GM23338 (cell line): ENCODE results near the gene INTS13. TPM values are rescaled to one million over a fixed set of nuclear protein-coding genes. Genes with fewer than 3 reads are reported as not detected.
A peak's percentile ranks its signal among the peaks of the same experiment; 100 is the strongest.

Source experiments
- ATAC-seq: fragments of 200-7000 bp; cut with Tn5 transposase; 3 replicates; pipeline ENCODE4 v1.9.1; 2020
- DNase-seq: peaks from one replicate; pipeline ENCODE4 v3.0.0-alpha.2; 2015; ENCODE audit warnings: low spot score
- H2AFZ ChIP-seq: fragments of 200-600 bp; sonication (generic); 2 replicates; pipeline ENCODE4 v1.8.0; 2016; ENCODE audit warnings: antibody characterized with exemption, mild to moderate bottlenecking, moderate library complexity
- H3F3A ChIP-seq: fragments of 200-600 bp; sonication (generic); replicated peaks from 2 replicates; pipeline ENCODE4 v1.8.0; 2017; ENCODE audit warnings: antibody characterized with exemption, mixed run types, low read depth
- H3K27ac ChIP-seq: fragments of 200-600 bp; sonication (generic); 2 replicates; pipeline ENCODE4 v1.6.1; 2016; ENCODE audit warnings: low read depth
- H3K27me3 ChIP-seq: fragments of 200-600 bp; sonication (generic); 2 replicates; pipeline ENCODE4 v1.8.0; 2016; ENCODE audit warnings: mild to moderate bottlenecking, mixed run types, moderate library complexity; ENCODE audit not compliant: insufficient read depth
- H3K36me3 ChIP-seq: fragments of 200-600 bp; sonication (generic); 2 replicates; pipeline ENCODE4 v1.8.0; 2016; ENCODE audit warnings: mild to moderate bottlenecking; ENCODE audit not compliant: insufficient read depth
- H3K4me1 ChIP-seq: fragments of 200-600 bp; sonication (generic); 2 replicates; pipeline ENCODE4 v1.8.0; 2016; ENCODE audit warnings: mild to moderate bottlenecking, moderate library complexity; ENCODE audit not compliant: insufficient read depth
- H3K4me2 ChIP-seq: fragments of 200-600 bp; sonication (generic); 2 replicates; pipeline ENCODE4 v1.7.1; 2017; ENCODE audit warnings: mixed run types
- H3K4me3 ChIP-seq: fragments of 200-600 bp; sonication (generic); 2 replicates; pipeline ENCODE4 v1.6.1; 2016; ENCODE audit warnings: mixed run types
- H3K79me2 ChIP-seq: fragments of 200-600 bp; sonication (generic); replicated peaks from 2 replicates; pipeline ENCODE4 v1.8.0; 2017; ENCODE audit warnings: mild to moderate bottlenecking; ENCODE audit not compliant: insufficient read depth
- H3K9me2 ChIP-seq: fragments of 200-600 bp; sonication (generic); 2 replicates; pipeline ENCODE4 v1.8.0; 2017; ENCODE audit not compliant: insufficient read depth
- H4K20me1 ChIP-seq: fragments of 200-600 bp; sonication (generic); replicated peaks from 2 replicates; pipeline ENCODE4 v1.8.0; 2017; ENCODE audit warnings: mild to moderate bottlenecking; ENCODE audit not compliant: insufficient read depth
- H3K27ac Mint-ChIP-seq: 2 replicates; pipeline ENCODE4 v1.8.0; 2020; ENCODE audit warnings: inconsistent platforms, mild to moderate bottlenecking, moderate library complexity, mixed read lengths
- H3K27me3 Mint-ChIP-seq: 3 replicates; pipeline ENCODE4 v1.8.0; 2022; ENCODE audit warnings: low read depth, mild to moderate bottlenecking, moderate library complexity, mixed read lengths, inconsistent platforms; ENCODE audit not compliant: insufficient read depth, poor library complexity
- H3K36me3 Mint-ChIP-seq: 3 replicates; pipeline ENCODE4 v1.8.0; 2021; ENCODE audit warnings: low read depth, mild to moderate bottlenecking, inconsistent platforms, moderate library complexity, mixed read lengths
- H3K4me1 Mint-ChIP-seq: 3 replicates; pipeline ENCODE4 v1.8.0; 2020; ENCODE audit warnings: mild to moderate bottlenecking, inconsistent platforms, mixed read lengths
- H3K4me3 Mint-ChIP-seq: 3 replicates; pipeline ENCODE4 v1.8.0; 2021; ENCODE audit warnings: moderate library complexity, mild to moderate bottlenecking, inconsistent platforms, mixed read lengths
- H3K9me3 Mint-ChIP-seq: 3 replicates; pipeline ENCODE4 v1.8.0; 2020; ENCODE audit warnings: moderate library complexity, mild to moderate bottlenecking, inconsistent platforms, mixed read lengths
- CREB1 ChIP-seq: fragments of 250-450 bp; sonication (Bioruptor Pico); IDR thresholded peaks from 2 replicates; pipeline ENCODE4 v1.5.0; 2020; ENCODE audit warnings: low read depth, mild to moderate bottlenecking, moderate library complexity
- POLR2AphosphoS5 ChIP-seq: IDR thresholded peaks from 2 replicates; pipeline ENCODE4 v1.6.1; 2016; ENCODE audit warnings: antibody characterized with exemption, low read depth
- STAT1 ChIP-seq: IDR thresholded peaks from one replicate; pipeline ENCODE4 v1.6.1; 2016; ENCODE audit warnings: antibody characterized with exemption; ENCODE audit not compliant: unreplicated experiment
- ZNF114 ChIP-seq: fragments of 250-450 bp; sonication (Bioruptor Pico); IDR thresholded peaks from 2 replicates; pipeline ENCODE4 v1.5.0; 2020; ENCODE audit warnings: mild to moderate bottlenecking, moderate library complexity
- long read RNA-seq: library from polyadenylated mRNA; unstranded; transcript quantifications from one replicate; pipeline ENCODE4 v2.0.0, GENCODE V29; 2020; ENCODE audit not compliant: unreplicated experiment
- polyA plus RNA-seq: library from polyadenylated mRNA; unstranded; fragments of >200 nt; fragmentation: Nextera tagmentation; extraction: Ambion mirVana; gene quantifications from 2 replicates; pipeline ENCODE4 v1.2.1, GENCODE V29; 2016
- total RNA-seq: library from RNA; depleted of rRNA; stranded (reverse); fragments of >200 nt; shearing (Covaris generic); gene quantifications from 2 replicates; pipeline ENCODE4 v1.2.3, GENCODE V29; 2014; rRNA removed
- TF ChIP-seq, protein P1 (sequence below), 2 experiments: fragments of 200-600 bp in 1 of 2; sonication (generic) in 1 of 2; conservative IDR thresholded peaks; 2 replicates each; pipeline versions ENCODE4 v1.5.1 to v1.6.1; 2016 to 2017; ENCODE audit warnings: antibody characterized with exemption in 2 of 2, low read depth in 2 of 2, mild to moderate bottlenecking in 2 of 2, moderate library complexity in 1 of 2
- TF ChIP-seq, protein P2 (sequence below): IDR thresholded peaks from 2 replicates; pipeline ENCODE4 v1.6.1; 2016; ENCODE audit warnings: antibody characterized with exemption

INTS13 gene, protein sequence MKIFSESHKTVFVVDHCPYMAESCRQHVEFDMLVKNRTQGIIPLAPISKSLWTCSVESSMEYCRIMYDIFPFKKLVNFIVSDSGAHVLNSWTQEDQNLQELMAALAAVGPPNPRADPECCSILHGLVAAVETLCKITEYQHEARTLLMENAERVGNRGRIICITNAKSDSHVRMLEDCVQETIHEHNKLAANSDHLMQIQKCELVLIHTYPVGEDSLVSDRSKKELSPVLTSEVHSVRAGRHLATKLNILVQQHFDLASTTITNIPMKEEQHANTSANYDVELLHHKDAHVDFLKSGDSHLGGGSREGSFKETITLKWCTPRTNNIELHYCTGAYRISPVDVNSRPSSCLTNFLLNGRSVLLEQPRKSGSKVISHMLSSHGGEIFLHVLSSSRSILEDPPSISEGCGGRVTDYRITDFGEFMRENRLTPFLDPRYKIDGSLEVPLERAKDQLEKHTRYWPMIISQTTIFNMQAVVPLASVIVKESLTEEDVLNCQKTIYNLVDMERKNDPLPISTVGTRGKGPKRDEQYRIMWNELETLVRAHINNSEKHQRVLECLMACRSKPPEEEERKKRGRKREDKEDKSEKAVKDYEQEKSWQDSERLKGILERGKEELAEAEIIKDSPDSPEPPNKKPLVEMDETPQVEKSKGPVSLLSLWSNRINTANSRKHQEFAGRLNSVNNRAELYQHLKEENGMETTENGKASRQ
- total RNA-seq, result 94.1 and 137 TPM in 2 replicates
- 91.3 and 98.1 TPM in 2 replicates for polyA plus RNA-seq
- long read RNA-seq, transcript INTS13-201 (17 exons, 2,974 nt), result major isoform, 6 of 46 reads
- long read RNA-seq, partial matches to known transcripts, result 32 of 46 reads
- long read RNA-seq, other reads (novel, unspliced or antisense), result 8 of 46 reads

DNA sequence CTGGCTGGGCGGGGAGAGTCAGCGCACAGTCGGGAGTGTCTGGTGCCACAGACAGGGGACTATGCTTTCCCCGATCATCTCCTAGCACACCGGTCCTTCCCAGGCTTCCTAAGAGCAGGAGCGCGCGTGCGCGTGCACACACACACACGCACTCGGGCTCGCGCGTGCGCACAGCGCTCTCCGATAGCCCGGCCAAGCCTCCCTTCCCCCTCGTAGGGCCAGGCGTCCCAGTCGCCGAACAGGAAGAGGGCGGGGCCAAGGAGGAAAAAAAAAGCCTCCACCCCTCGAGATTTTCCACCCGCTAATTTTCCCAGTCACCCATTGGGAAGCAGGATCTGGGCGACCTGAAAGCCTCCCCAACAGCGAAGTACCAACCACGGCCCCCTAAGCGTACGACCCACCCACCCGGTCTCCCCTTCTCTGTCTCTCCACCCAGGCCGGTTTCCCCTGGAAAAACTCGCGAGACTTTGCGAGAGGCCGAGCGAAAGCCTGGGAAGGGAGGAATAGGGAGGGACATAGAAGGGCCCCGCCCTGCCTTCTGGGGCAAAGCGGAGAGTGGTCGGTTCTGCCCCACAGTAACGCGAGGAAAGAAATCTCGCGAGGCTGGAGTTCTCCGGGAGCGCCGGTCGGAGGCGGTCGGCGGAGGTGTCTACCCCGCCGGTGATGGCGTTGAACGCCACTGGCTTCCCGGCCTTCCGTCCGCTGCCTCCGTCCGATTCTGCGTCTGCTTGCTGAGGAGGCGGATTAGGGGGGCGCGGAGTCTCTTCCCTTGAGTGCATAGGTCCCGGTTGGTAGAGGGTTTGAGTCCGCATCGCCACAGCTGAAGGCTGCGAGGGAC lies at the start of gene INTS13, which contains the start of gene FGFR1OP2:
Gene INTS13, minus strand, starts transcription at position 119 of the 838 bp plus-strand sequence. CDS start 1,178 bp downstream, outside the sequence.
Gene FGFR1OP2, plus strand, starts transcription at position 608 of the 838 bp plus-strand sequence. CDS start 15,689 bp downstream, outside the sequence.
- Mint-ChIP-seq H3K36me3 (peaks cover 6% of the 10 kb centered on the region), H3K27ac (peak within 1 kb of the TSS; percentile 99), H3K4me1 (peaks cover 17% of the 10 kb centered on the region)

DNA sequence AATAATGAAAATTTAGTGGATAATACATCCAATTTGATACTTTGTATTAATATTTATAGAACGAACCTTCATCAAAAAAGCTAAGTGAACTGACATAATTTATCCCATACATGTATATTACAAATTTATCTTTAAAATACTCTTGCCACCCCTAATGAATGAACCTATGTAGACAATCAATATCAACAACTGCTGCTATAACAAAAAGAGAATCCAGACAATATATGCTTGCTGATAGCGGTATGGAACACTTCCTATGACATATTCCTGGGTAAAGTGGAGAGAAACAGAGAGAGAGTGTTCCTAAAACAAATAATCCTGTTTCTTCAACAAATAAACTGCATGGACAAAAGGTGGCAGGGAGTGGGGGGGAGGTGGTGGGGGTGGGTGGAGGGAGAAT lies 45.1 kb upstream of the INTS13 start:
- Mint-ChIP-seq H3K27me3 (peaks cover 1% of the 10 kb centered on the region), H3K27ac (no peak overlapping the region), H3K4me1 (no peaks in the 10 kb centered on the region), H3K4me3 (no peak overlapping the region), H3K9me3 (no peaks in the 10 kb centered on the region), H3K36me3 (peaks cover 23% of the 10 kb centered on the region)
- Histone ChIP-seq H3F3A (no peaks in the 10 kb centered on the region; the same call in 1 of the 2 replicates), H3K9me2 (no peaks in the 10 kb centered on the region), H3K27ac (no peak overlapping the region), H3K4me3 (no peak overlapping the region), H3K4me1 (no peaks in the 10 kb centered on the region), H3K4me2 (no peak overlapping the region), H3K27me3 (no peaks in the 10 kb centered on the region), H2AFZ (no peak overlapping the region), H3K36me3 (no peaks in the 10 kb centered on the region; the same call in none of the 2 replicates), H4K20me1 (no peaks in the 10 kb centered on the region), H3K79me2 (peaks cover 7% of the 10 kb centered on the region; the same call in 1 of the 2 replicates)
- ATAC-seq (no peak), DNase-seq (no peak)
- TF ChIP-seq STAT1, result no peak
- TF ChIP-seq ZNF114 (CRISPR knock-in tag), result no peak

More for the DNA sequence above, at the start of gene INTS13, which contains the start of gene FGFR1OP2:
- TF ChIP-seq POLR2AphosphoS5 (peak; percentile 82), CREB1 (CRISPR knock-in tag) (no peak)
- TF ChIP-seq, protein P1, sequence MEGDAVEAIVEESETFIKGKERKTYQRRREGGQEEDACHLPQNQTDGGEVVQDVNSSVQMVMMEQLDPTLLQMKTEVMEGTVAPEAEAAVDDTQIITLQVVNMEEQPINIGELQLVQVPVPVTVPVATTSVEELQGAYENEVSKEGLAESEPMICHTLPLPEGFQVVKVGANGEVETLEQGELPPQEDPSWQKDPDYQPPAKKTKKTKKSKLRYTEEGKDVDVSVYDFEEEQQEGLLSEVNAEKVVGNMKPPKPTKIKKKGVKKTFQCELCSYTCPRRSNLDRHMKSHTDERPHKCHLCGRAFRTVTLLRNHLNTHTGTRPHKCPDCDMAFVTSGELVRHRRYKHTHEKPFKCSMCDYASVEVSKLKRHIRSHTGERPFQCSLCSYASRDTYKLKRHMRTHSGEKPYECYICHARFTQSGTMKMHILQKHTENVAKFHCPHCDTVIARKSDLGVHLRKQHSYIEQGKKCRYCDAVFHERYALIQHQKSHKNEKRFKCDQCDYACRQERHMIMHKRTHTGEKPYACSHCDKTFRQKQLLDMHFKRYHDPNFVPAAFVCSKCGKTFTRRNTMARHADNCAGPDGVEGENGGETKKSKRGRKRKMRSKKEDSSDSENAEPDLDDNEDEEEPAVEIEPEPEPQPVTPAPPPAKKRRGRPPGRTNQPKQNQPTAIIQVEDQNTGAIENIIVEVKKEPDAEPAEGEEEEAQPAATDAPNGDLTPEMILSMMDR (conservative IDR thresholded peaks at IDR 0.05; ENCODE audit: low read depth in 2 of 2), result no peak
- TF ChIP-seq, protein P2, sequence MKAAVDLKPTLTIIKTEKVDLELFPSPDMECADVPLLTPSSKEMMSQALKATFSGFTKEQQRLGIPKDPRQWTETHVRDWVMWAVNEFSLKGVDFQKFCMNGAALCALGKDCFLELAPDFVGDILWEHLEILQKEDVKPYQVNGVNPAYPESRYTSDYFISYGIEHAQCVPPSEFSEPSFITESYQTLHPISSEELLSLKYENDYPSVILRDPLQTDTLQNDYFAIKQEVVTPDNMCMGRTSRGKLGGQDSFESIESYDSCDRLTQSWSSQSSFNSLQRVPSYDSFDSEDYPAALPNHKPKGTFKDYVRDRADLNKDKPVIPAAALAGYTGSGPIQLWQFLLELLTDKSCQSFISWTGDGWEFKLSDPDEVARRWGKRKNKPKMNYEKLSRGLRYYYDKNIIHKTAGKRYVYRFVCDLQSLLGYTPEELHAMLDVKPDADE, result no peak
- Histone ChIP-seq H3F3A (no peaks in the 10 kb centered on the region), H3K36me3 (no peaks in the 10 kb centered on the region), H3K27ac (peak within 1 kb of the TSS; percentile 93), H3K79me2 (peaks cover 87% of the 10 kb centered on the region), H3K27me3 (no peaks in the 10 kb centered on the region), H3K4me1 (peaks cover 27% of the 10 kb centered on the region), H4K20me1 (peaks cover 36% of the 10 kb centered on the region), H3K4me2 (peak within 1 kb of the TSS; percentile 83), H3K4me3 (peak within 1 kb of the TSS; percentile 92), H3K9me2 (no peaks in the 10 kb centered on the region), H2AFZ (peak within 1 kb of the TSS; percentile 91; the same call in 1 of the 2 replicates)
- Mint-ChIP-seq H3K9me3 (peaks cover 3% of the 10 kb centered on the region; the same call in 2 of the 3 replicates), H3K4me3 (peak within 1 kb of the TSS; percentile 91), H3K27me3 (peaks cover 10% of the 10 kb centered on the region)
- DNase-seq (peak; percentile 99), ATAC-seq (peak; percentile 93)
